Lower leg skin (tissue), 3 donors: ENCODE measurements around the gene CIAO1.

Experiments used
- CTCF ChIP-seq, 3 donors: fragments of 450-650 bp; IDR thresholded peaks; one replicate each; pipeline ENCODE4 v1.5.1; 2016; ENCODE audit warnings: antibody characterized with exemption in 3 of 3, mild to moderate bottlenecking in 3 of 3, moderate library complexity in 2 of 3
- POLR2A ChIP-seq, 2 donors: fragments of 450-650 bp; IDR thresholded peaks; one replicate each; pipeline ENCODE4 v1.6.1; 2016 to 2017; ENCODE audit warnings: antibody characterized with exemption in 2 of 2, mild to moderate bottlenecking in 1 of 2, moderate library complexity in 1 of 2

GRCh38 chr2:96238266-96238665 lies 27.8 kb upstream of the CIAO1 start:
- TF ChIP-seq POLR2A (IDR thresholded peaks at IDR 0.05), result no peak
- TF ChIP-seq CTCF (IDR thresholded peaks at IDR 0.05), result no peak
